ENCODE results near the gene ZNF397. TPM values are rescaled to one million over a fixed set of nuclear protein-coding genes. Genes with fewer than 3 reads are reported as not detected.
"Not testable (repeated sequence)": the region's sequence is repeated elsewhere in the genome, so short reads cannot be mapped to it uniquely, and the experiment has no call there.

Gene ZNF397
- 10 to 100 TPM; 12.5 to 15.0 TPM for total RNA-seq

DNA sequence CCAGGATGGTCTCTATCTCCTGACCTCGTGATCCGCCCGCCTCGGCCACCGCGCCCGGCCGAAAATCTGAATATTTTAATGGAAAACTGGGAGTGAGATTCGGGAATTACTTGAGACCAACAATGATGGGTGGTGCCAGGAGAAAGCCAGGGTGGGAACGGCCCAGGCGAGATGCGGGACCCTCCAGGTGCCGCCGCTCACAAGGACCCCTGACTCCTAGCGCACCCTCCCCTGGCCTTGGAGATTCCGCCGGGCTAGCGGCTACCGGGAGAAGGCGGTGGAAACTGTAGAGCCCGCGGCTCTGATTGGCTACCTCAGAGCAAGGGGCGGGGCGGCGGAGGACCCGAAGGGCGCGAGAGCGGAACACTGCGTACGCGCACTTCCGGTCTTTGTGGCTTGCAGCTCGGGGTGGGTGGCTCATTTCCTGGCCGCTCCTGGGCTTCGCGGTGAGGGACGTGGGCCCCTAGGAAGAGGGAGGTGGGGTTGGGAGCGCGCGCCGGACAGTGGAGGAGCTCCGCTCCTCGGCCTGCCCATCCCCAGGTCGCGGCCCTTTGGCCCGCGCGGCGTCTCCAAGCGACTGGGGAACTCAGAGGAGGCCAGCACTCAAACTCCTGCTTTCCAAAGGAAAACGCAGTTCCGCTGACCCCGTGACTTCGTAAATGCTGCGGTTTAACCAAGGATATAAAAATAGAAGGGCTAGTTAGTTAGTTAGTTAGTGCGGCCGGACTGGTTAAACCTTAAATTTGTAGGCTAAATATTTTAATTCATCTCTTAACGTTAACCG lies at the start of gene ZNF397:
TSS of gene ZNF397 (plus strand) at position 371 of the 784 bp plus-strand sequence. CDS start 1,437 bp downstream, outside the sequence.
- Mint-ChIP-seq H3K9me3 (peaks cover 14% of the 10 kb centered on the region), H3K27me3 (no peaks in the 10 kb centered on the region), H3K4me3 (peak within 1 kb of the TSS; percentile 95), H3K36me3 (peaks cover 31% of the 10 kb centered on the region), H3K27ac (peak within 1 kb of the TSS; percentile 97 to 99), H3K4me1 (ENCODE audit: low read depth in 2 of 2) (peaks cover 16 to 25% of the 10 kb centered on the region in 2 donors)
- DNase-seq (ENCODE audit: low spot score) (peak; percentile 99), ATAC-seq (peak; percentile 99)

GRCh38 chr18:35191698-35192025 lies 49.2 kb upstream of the ZNF397 start:
- ATAC-seq (no peak), DNase-seq (ENCODE audit: low spot score) (no peak)
- H3K36me3 Mint-ChIP-seq, result no peaks in the 10 kb centered on the region
- no peak overlapping the region for H3K4me3 Mint-ChIP-seq
- H3K9me3 Mint-ChIP-seq, result no peaks in the 10 kb centered on the region
- H3K27me3 Mint-ChIP-seq, result no peaks in the 10 kb centered on the region
- no peak overlapping the region for H3K27ac Mint-ChIP-seq
- no peaks in the 10 kb centered on the region for H3K4me1 Mint-ChIP-seq (ENCODE audit: low read depth in 2 of 2)

- no peaks in the 10 kb centered on the region for H3K36me3 Mint-ChIP-seq
- no peak for DNase-seq (ENCODE audit: low spot score)
- no peaks in the 10 kb centered on the region for H3K9me3 Mint-ChIP-seq
- no peak overlapping the region for H3K4me3 Mint-ChIP-seq
- no peak overlapping the region for H3K27ac Mint-ChIP-seq
- no peaks in the 10 kb centered on the region for H3K27me3 Mint-ChIP-seq
- H3K4me1 Mint-ChIP-seq (ENCODE audit: low read depth in 2 of 2), result no peaks in the 10 kb centered on the region
- no peak for ATAC-seq
Measured at GRCh38 chr18:35192415-35192814, 48.4 kb upstream of the ZNF397 start.

GRCh38 chr18:35193316-35193715 lies 47.5 kb upstream of the ZNF397 start:
- Mint-ChIP-seq H3K36me3 (no peaks in the 10 kb centered on the region), H3K27me3 (no peaks in the 10 kb centered on the region), H3K27ac (no peak overlapping the region), H3K9me3 (no peaks in the 10 kb centered on the region), H3K4me3 (no peak overlapping the region), H3K4me1 (ENCODE audit: low read depth in 2 of 2) (no peaks in the 10 kb centered on the region)
- DNase-seq (ENCODE audit: low spot score), result no peak
- no peak for ATAC-seq

DNA sequence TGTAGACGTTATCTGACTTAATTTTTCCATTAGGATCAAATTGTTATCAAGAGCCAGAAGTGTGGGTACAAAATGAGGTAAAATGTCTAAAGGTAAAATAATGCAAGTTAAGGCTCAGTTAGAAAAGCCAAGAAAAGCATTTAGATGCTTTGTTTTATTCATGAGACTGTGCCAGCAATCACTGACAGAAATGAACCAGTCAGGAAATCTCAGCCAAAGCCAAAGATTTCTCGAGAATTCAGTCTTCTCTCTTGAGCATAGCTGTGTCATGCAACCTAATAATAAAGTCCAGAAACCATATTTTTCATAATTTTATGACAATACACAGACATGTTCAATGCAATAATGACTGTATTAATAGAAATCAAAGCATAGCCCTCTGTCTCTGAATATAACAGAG lies 43.5 kb upstream of the ZNF397 start:
- H3K9me3 Mint-ChIP-seq, result no peaks in the 10 kb centered on the region
- no peaks in the 10 kb centered on the region for H3K27me3 Mint-ChIP-seq
- DNase-seq (ENCODE audit: low spot score) (no peak), ATAC-seq (no peak)
- no peaks in the 10 kb centered on the region for H3K4me1 Mint-ChIP-seq (ENCODE audit: low read depth in 2 of 2)
- H3K4me3 Mint-ChIP-seq, result no peak overlapping the region
- H3K36me3 Mint-ChIP-seq, result no peaks in the 10 kb centered on the region
- H3K27ac Mint-ChIP-seq, result no peak overlapping the region

DNA sequence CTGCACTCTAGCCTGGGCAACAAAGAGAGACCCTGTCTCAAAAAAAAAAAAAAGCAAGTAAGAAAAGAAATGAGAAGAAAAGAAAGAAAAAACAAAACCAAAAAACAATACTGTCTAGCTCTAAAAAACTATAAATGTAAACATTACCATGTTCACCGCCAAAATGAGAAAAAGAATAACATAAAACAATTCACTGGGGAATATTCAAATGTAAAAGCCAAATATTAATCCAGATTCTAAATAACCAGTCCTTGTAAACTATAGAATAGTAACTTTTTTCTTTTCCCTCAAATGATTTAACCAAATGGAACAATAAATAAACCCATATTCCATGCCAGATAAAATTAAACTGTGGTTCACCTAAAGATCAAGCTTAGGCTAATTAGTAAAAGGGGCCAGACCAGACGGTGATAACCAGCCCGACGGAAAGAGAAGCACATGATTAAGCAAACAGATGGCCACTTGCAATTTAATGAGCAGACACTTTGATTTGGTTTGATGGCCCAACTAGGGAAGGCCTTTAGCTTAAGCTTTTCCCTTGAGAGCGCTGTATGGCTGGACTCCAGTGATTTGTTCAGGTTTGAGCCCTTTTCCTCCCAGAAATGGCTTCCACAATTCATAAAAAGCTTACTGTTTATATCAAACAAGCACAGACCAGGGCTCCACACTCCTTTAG lies 39.4 kb upstream of the ZNF397 start:
- Mint-ChIP-seq H3K9me3 (no peaks in the 10 kb centered on the region), H3K27ac (no peak overlapping the region), H3K4me1 (ENCODE audit: low read depth in 2 of 2) (no peaks in the 10 kb centered on the region), H3K36me3 (peaks cover 13% of the 10 kb centered on the region), H3K4me3 (no peak overlapping the region), H3K27me3 (peaks cover 3 to 12% of the 10 kb centered on the region in 2 donors)
- DNase-seq (ENCODE audit: low spot score) (no peak), ATAC-seq (no peak)

DNA sequence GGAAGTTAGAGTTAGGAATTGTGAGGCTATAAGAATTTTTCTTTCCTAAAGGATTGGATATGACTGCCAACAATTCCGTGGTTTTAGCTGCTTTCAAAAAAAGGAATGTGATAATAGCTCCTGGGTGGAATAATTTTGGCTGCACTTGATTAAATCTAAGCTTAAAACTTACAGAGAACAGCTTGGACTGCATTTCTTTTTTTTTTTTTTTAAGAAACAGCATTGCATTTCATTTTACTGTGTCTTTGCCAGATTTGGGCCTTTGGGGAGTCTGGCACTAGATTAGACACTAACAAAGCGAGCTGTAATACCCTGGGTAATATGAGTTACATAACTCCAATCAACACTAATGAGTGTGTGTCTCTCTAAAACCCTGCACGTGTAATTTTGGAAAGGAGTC lies 37.8 kb upstream of the ZNF397 start:
- H3K27ac Mint-ChIP-seq, result no peak overlapping the region
- peaks cover 13% of the 10 kb centered on the region for H3K36me3 Mint-ChIP-seq
- no peaks in the 10 kb centered on the region for H3K4me1 Mint-ChIP-seq (ENCODE audit: low read depth in 2 of 2)
- H3K27me3 Mint-ChIP-seq, result peaks cover 3 to 12% of the 10 kb centered on the region in 2 donors
- DNase-seq (ENCODE audit: low spot score) (no peak), ATAC-seq (no peak)
- H3K9me3 Mint-ChIP-seq, result no peaks in the 10 kb centered on the region
- H3K4me3 Mint-ChIP-seq, result no peak overlapping the region

GRCh38 chr18:35205199-35205712 lies 35.6 kb upstream of the ZNF397 start:
- DNase-seq (ENCODE audit: low spot score) (no peak), ATAC-seq (no peak)
- peaks cover 3 to 12% of the 10 kb centered on the region in 2 donors for H3K27me3 Mint-ChIP-seq
- no peak overlapping the region for H3K27ac Mint-ChIP-seq
- no peaks in the 10 kb centered on the region for H3K9me3 Mint-ChIP-seq
- H3K4me3 Mint-ChIP-seq, result no peak overlapping the region
- H3K4me1 Mint-ChIP-seq (ENCODE audit: low read depth in 2 of 2), result no peaks in the 10 kb centered on the region
- peaks cover 13% of the 10 kb centered on the region for H3K36me3 Mint-ChIP-seq

- not testable (repeated sequence) for H3K4me3 Mint-ChIP-seq; ATAC-seq; DNase-seq (ENCODE audit: low spot score); H3K27ac Mint-ChIP-seq; H3K9me3 Mint-ChIP-seq; H3K4me1 Mint-ChIP-seq (ENCODE audit: low read depth in 2 of 2)
- peaks cover 3 to 12% of the 10 kb centered on the region in 2 donors for H3K27me3 Mint-ChIP-seq
- peaks cover 13% of the 10 kb centered on the region for H3K36me3 Mint-ChIP-seq
Measured at GRCh38 chr18:35205746-35206458, 34.9 kb upstream of the ZNF397 start.

- peaks cover 0 to 2% of the 10 kb centered on the region in 2 donors for H3K4me1 Mint-ChIP-seq (ENCODE audit: low read depth in 2 of 2)
- DNase-seq (ENCODE audit: low spot score), result no peak
- H3K9me3 Mint-ChIP-seq, result no peaks in the 10 kb centered on the region
- no peak for ATAC-seq
- no peak overlapping the region for H3K4me3 Mint-ChIP-seq
- H3K27me3 Mint-ChIP-seq, result peaks cover 10 to 17% of the 10 kb centered on the region in 2 donors
- H3K27ac Mint-ChIP-seq, result no peak overlapping the region
- H3K36me3 Mint-ChIP-seq, result no peaks in the 10 kb centered on the region
Measured at GRCh38 chr18:35215026-35215425, 25.8 kb upstream of the ZNF397 start.

- H3K4me1 Mint-ChIP-seq (ENCODE audit: low read depth in 2 of 2); H3K9me3 Mint-ChIP-seq; H3K27ac Mint-ChIP-seq; H3K4me3 Mint-ChIP-seq; DNase-seq (ENCODE audit: low spot score); H3K36me3 Mint-ChIP-seq; ATAC-seq: not testable (repeated sequence)
- H3K27me3 Mint-ChIP-seq, result peaks cover 10 to 17% of the 10 kb centered on the region in 2 donors
Measured at GRCh38 chr18:35216611-35217010, 24.2 kb upstream of the ZNF397 start.

DNA sequence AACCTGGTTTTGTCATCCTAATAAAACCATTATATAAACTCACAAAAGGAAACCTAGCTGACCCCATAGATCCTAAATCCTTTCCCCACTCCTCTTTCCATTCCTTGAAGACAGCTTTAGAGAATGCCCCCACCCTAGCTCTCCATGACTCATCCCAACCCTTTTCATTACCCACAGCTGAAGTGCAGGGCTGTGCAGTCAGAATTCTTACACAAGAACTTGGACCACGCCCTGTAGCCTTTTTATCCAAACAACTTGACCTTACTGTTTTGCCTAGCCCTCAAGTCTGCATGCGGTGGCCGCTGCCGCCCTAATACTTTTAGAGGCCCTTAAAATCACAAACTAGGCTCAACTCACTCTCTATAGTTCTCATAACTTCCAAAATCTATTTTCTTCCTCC lies 21.5 kb upstream of the ZNF397 start:
- not testable (repeated sequence) for ATAC-seq; H3K27ac Mint-ChIP-seq; DNase-seq (ENCODE audit: low spot score); H3K4me3 Mint-ChIP-seq; H3K36me3 Mint-ChIP-seq; H3K4me1 Mint-ChIP-seq (ENCODE audit: low read depth in 2 of 2); H3K9me3 Mint-ChIP-seq
- H3K27me3 Mint-ChIP-seq, result peaks cover 13 to 24% of the 10 kb centered on the region in 2 donors

DNA sequence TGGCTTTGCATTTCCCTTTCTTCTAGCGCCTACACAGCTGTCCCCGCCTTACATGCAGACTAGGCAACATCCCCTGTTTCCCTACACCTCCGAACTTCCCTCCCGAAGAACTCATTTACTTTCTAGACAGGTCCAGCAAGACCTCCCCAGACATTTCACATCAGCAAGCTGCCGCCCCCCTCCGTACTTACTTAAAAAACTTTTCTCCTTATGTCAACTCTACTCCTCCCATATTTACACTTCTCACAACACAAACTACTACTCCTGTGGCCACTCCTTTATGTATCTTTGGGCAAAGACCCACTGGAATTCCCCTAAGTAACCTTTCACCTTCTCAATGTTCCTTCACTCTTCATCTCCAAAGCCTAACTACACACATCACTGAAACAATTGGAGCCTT lies 20.4 kb upstream of the ZNF397 start:
- H3K27ac Mint-ChIP-seq, result no peak overlapping the region
- ATAC-seq, result no peak

GRCh38 chr18:35223797-35224196 lies 17.0 kb upstream of the ZNF397 start:
- Mint-ChIP-seq H3K27me3 (peaks cover 3 to 8% of the 10 kb centered on the region in 2 donors), H3K27ac (no peak overlapping the region), H3K9me3 (no peaks in the 10 kb centered on the region), H3K4me1 (ENCODE audit: low read depth in 2 of 2) (no peaks in the 10 kb centered on the region), H3K4me3 (no peak overlapping the region), H3K36me3 (no peaks in the 10 kb centered on the region)
- ATAC-seq, result no peak
- DNase-seq (ENCODE audit: low spot score), result no peak

More for the DNA sequence above, 20.4 kb upstream of the ZNF397 start:
- no peaks in the 10 kb centered on the region for H3K9me3 Mint-ChIP-seq
- DNase-seq (ENCODE audit: low spot score), result no peak
- H3K27me3 Mint-ChIP-seq, result peaks cover 13 to 25% of the 10 kb centered on the region in 2 donors
- H3K36me3 Mint-ChIP-seq, result no peaks in the 10 kb centered on the region
- H3K4me3 Mint-ChIP-seq, result no peak overlapping the region
- H3K4me1 Mint-ChIP-seq (ENCODE audit: low read depth in 2 of 2), result no peaks in the 10 kb centered on the region

All from natural killer cell treated with Interleukin-12 subunit alpha and Interleukin-12 subunit beta and Interleukin-15 and Interleukin-18, amount 100 ng/mL, for 72 hours (primary cell).